T-helper 2 cell (primary cell): ENCODE results near the gene TNIP1.

Experiments
- DNase-seq, 5 experiments: peaks; one replicate each; pipeline versions ENCODE4 v3.0.0 to v3.0.0-alpha.2; 2012 to 2022
- total RNA-seq, 2 donors: gene quantifications; one replicate each; lab custom pipeline; 2026; lab: John Stamatoyannopoulos, UW

TNIP1 gene, protein sequence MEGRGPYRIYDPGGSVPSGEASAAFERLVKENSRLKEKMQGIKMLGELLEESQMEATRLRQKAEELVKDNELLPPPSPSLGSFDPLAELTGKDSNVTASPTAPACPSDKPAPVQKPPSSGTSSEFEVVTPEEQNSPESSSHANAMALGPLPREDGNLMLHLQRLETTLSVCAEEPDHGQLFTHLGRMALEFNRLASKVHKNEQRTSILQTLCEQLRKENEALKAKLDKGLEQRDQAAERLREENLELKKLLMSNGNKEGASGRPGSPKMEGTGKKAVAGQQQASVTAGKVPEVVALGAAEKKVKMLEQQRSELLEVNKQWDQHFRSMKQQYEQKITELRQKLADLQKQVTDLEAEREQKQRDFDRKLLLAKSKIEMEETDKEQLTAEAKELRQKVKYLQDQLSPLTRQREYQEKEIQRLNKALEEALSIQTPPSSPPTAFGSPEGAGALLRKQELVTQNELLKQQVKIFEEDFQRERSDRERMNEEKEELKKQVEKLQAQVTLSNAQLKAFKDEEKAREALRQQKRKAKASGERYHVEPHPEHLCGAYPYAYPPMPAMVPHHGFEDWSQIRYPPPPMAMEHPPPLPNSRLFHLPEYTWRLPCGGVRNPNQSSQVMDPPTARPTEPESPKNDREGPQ
- total RNA-seq = 163 to 171 reads per million in 2 donors

DNA sequence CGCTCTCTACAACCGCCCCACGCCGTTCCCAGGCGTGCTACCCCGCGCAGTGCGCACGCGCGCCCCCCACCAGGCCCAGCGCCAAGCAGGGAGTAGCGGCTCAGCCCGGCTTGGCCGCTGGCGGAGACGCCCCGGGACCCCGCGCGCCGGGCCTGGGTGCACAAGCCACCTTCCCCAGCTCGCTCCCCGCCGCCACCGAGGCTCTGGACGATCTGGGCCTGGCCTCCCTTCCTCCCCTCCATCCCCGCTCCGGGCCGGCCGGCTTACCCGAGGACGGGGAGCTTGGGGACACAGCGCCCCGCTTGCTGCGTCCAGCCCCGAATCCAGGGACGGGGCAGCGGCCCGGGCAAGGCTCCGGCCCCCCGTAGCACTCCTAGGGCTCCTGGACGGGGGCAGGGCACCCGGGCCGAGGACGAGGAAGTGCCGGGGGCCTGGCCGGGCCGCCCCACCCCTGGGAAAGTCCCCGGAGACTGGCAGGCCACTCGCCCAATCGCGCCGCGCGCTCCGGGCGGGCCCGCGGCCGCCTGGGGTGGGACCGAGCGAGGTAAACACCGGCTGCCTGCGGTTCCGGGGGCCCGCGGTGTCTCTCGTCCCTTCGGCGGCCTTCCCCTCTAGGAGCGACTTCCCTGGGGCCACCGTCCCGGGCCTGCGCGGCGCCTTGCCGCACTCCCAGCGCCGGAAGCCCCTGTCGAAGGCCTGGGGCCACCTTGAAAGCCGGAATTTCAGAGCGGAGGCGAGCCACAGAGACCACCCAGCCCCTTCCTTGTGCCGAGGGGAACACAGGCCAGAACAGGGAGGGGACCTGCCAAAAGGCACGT, at the start of gene TNIP1:
Gene TNIP1 (minus strand): TSS at position 422 of the 818 bp plus-strand sequence. CDS start 15,939 bp downstream, outside the sequence.
- peak; percentile 89 to 96 (median 91) for DNase-seq

DNA sequence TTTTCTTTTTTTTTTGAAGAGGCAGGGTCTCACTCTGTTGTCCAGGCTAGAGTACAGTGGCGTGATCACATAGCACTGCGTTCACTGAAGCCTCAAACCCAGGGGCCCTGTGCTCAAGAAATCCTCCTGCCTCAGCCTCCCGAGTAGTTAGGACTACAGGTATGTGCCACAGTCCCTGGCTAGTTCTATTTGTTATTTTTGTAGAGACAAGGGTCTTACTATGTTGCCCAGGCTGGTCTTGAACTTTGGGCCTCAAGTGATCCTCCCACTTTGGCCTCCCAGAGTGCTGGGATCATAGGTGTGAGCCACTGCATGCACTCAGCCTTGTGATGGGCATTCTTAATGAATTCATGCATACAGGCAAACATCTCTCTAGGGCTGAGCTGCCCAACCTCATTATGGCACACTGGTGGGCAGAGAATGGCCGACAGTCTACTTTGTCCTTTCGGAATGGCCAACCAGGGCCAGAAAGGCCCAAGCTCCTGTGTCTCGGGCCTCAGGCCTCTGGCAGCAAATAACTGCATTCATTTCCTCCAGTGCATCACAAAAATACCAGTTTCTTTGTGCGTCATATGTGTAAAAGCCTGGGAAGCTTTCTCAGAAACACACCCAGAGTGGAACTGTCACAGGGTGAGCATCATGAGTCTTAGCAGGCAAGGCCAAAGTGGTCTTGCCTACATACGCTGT, 49.5 kb upstream of the TNIP1 start:
- no peak for DNase-seq

DNA sequence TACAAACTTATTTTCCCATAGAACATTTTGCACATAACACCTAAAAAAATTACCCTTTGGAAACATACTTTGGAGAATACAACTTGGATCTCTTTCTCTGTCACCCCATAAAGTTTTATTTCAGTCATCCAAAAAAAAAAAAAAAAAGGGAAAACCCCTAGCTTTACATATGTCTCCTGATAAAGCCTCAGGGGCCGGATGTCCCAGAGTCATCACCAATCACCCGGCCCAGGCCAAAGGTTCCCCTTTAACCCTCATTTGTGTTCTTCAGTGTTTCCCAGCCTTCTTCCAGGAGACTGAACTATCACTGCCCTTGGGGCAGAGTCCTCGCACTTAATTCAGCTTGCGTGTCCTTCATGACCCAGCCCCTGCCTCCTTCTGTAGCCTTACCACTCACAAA, 48.0 kb upstream of the TNIP1 start:
- peak in 1 of 5 experiments; percentile 19 for DNase-seq

DNA sequence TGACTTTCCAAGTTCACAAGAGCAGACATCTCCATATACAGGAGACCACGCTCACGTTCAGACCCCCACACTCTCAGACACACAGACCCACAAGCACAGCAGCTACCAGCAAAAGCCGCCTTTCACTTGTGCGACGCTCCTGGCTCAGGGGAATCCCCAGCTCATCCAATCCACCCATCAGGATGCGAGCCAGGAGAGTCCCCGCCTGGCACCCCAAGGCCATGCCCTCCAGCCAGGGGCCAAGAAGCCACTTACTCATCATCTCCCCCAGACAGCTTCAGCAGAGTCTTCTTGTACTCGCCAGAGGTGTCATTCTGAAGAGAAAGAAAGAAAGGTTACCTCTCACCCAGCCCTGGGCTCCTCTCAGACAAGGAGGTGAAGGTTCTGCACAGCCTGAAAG, 47.1 kb upstream of the TNIP1 start:
- DNase-seq = no peak

DNA sequence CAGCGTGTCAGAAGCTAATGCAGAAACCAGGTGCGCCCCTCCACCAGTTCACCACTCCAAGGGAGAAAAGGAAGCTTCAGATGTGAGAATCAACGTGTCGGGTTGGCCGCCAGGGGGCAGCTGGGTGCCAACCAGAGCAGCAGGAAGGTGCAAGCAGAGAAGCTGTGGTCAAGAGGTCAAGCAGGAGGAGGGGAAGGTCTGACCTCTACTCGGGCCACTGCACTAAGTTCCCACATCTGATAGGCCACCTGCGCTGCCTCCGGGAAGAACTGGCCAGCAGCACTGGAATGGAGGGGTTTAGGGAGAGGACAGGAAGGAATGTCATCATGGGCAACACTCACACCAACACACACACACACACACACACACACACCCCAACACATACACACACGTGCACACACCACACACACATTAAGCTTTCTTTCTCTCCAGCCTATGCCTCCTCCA, 45.4 kb upstream of the TNIP1 start:
- DNase-seq = peak; percentile 39 to 66 (median 54)

DNA sequence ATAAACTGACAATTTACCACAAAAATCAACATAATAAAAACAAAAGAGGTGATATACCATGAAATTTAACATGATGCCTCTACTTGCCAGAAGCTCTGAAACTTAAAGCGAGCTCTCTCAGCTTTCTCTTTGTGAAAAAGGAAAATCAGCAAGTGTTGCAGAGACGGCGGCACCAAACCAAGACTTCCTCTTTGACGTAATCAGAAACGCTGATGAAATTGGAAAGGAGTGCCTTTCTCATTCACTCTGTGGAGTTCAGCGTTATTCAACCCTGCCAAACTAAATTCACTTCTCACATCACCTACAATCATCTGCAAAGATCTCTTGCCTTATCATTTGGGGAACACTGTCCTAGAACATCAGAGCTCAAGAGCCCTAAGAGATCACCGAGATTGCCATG, 44.6 kb upstream of the TNIP1 start:
- peak in 1 of 5 experiments; percentile 67 for DNase-seq

DNA sequence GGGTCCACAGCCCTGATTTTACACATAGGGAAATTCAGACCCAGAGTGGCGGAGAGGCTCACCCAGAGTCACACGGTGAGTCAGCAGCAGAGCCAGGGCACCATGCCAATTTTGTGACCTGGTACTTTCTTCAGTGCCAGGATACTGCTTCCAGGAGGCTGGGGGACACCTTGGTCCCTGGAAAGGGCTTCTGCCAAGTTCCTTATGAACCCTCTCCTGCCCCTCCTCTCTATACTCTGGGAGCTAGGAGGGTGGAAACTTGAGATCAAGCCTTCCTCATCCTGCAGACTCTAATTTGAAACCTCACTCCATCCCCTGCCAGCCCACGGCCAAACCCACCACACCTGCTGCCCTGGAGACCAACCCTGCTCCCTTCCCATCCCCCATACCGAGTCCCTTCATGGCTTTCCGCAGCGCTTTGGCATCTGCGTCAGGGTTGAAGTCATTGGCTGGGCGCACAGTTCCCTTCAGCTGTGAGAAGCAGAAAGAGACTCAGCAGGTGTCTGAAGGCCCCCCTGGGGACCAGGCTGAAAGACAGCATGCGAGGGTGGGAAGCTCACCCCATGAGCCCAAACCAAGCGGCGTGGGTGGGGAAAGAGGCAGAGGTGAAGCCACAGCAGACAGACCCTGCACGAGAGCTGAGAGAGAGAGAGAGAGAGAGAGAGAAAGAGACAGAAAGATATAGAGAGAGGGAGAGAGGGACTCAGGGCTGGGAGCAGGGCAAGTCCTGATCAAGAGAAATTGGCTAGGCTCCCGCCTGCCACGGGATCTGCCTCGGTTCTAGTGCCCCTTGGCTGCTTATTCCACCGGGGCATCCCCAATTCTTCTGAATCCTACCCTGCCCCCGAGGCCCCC, 43.3 kb upstream of the TNIP1 start:
- no peak for DNase-seq

DNA sequence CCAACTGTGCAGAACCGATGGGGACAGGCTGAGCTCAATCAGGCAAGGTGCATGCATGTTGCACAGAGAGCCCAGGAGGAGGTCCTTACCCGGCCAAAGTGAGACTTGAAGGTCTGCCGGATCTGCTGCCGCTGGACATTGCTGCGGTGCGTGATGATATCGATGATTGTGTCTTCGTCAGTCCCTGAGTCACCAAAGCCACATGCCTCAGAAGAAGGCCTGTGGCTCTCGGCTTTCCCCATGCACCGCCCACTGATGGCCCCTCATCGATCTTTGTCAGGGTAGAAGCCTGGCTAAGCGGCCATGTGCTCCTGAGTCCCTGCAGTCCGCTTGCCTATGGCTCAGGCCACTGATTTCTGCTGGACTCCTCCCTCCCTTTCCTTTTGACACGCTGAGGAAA, 42.0 kb upstream of the TNIP1 start:
- DNase-seq = no peak

DNA sequence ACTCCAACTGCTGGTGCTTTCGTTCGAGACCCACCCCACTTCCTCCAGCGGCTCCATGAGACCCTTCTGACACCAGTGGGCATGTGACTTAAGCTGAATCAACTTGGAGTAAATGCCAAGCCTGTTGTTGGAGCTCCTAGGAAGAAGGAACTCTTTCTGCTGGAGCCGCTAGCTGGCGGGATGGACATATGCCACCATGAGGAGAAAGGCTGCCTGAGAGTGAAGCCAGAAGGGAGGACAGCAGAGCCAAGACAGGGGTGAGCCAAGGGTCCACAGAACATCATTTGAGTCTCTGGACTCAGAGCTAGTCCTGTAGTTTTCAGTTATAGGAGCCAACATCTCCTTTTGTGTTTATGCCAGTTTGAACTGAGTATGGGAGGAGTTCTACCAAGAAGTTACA, 40.8 kb upstream of the TNIP1 start:
- no peak for DNase-seq

DNA sequence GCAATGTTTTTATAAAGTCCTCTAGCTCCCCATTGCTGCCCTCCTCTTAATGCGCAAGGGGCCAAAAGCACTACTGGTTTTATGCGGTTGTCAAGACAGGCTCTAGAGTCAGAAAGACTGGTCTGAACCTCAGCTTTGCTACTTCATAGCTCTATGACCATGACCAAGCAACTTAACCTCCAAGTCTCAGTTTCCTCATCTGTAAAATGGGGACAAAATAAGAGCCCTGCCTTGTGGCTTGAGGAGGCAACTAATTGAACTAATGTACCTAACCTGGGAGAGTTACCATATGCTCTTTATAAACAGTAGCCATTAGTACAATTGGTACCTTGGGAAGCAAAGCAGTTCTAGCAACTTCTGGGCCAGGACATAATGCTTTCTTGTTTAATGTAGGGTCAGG, 40.3 kb upstream of the TNIP1 start:
- no peak for DNase-seq

DNA sequence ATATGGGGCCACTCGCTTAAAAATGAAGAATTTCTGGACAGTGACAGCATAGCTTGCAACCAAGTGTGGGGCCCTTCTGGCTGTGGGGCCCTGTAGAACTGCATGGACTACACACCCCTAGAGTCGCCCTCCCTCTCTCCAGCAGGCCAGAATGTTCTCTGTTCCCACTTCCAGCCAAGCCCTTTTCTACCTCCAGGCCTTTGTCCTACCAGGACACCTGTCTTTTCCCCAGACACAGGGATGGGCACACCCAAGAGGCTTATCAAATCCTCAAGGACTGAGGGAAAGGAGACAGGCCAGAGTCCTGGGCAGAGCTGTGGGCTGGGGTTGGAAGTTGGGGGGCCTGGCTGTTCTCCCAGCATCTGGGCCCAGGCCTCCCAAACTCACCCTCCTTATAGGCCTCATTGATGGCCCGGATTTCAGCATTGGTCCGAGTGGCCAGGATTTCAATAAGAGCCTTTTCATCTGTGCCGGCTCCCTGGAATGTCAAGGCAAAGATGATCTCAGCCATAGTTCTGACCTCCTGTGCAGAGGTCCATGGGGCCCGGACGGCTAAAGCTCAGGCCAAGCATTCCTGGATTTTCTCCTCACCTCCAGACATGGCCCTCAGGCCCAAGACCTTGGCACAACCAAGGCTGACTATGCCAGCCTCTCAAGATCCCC, 38.2 kb upstream of the TNIP1 start:
- DNase-seq = no peak

DNA sequence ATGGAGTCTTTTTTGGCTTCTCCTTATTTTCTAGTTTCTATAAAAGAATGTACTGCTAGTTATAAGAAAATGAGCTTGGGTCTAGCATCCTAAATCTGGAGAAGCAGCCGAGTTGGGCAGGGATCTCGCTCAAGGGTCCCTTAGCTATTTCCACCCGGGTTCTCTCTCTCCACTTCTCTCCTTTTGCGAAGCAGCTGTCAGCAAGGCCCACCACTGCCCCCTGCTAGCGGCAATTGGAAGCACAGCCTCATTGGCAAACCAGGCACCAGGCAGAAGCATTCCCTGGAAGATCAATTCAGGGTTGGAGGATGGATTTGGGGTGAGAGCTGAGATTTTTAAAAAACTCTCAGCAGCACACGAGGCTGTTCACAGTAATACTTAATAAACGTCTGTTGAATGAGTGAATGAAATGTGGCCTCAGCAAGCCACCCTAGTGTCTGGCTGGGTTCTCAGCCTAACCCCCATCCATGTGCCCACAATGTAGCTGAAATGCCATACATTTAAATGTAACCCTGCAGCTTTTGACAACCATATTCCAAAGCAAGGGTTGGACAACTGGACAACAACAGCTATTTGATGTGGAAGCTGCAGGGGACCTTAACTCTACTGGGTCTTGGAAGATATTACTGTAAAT, 34.6 kb upstream of the TNIP1 start:
- peak; percentile 44 to 67 (median 58) for DNase-seq

DNA sequence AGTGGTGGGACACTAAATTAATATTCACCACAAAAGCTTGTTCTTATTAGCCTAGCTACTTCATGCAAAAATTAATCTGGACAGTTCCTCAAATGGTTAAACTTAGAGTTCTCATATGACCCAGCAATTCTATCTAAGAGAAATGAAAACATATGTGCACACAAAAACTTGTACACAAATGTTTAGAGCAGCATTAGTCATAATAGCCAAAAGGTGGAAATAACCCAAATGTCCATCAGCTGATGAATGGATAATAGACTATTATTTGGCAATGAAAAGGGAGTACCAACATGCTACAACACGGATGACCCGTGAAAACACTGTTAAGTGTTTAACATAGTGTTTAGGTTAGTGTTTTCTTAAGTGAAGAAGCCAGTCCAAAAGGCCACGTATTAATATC, 32.8 kb upstream of the TNIP1 start:
- DNase-seq = no peak

DNA sequence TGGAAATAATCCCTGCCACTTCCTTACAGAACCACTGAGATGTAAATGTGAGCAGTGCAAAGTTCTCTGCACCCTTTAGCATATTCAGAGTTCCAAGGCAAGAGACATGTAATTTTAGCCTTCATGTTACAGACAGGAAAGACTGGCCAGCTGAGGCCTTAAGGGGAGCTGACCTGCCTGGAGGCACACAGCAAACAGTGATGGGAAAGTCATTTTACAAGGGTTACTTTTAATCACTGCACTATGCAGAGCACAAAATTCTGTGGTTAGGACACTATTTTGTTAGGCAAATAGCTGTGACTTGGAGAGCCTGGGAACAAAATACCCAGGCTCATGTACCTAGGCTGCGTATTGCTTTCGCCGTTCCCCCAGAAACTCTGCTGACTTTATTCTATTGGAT, 30.2 kb upstream of the TNIP1 start:
- DNase-seq = no peak

DNA sequence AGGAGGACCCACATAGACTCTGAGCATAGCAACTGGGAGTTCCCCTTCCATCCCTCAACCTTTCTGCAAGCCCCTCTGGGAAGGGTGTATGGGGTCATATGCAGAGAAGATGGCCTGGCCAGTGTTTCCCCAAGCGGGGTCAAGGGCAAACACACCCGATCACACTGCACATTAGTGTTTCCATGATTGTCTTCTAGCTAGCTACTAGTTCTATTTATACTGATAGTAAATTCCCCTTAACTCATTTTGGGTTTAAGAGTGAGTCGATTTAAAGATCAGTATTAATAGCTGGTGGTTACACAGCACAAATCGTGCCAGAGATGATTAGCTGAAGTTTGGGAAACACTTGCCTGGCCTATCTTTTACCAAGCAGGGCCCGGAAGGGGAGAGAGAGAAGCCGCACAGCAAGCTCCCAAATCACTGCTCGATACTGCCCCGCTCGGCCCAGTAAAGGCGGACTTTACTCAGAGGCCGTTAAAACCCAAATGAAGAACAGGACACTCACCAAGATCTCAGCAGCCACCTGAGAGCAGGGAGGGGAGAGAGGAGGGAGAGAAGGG, 29.4 kb upstream of the TNIP1 start:
- no peak for DNase-seq

DNA sequence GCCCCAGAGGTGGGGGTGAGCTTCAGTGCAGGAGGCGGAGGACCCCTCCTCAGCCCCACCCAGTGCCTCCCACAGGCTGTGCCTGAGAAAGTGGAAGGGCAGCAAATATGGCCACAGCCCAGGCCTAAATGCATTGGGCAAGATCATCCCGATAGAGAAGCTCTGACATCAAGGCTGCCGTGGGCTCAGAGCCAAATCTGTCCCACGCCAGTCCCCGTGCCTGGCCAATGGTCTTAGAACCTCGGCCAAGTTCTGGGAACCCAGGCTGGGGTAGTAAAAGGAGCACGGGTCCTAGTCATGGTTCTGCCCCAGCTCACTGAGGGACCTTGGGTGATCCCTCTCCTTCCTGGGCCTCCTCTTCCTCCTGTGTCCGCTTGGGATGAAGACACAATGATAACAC, 27.7 kb upstream of the TNIP1 start:
- DNase-seq = no peak

DNA sequence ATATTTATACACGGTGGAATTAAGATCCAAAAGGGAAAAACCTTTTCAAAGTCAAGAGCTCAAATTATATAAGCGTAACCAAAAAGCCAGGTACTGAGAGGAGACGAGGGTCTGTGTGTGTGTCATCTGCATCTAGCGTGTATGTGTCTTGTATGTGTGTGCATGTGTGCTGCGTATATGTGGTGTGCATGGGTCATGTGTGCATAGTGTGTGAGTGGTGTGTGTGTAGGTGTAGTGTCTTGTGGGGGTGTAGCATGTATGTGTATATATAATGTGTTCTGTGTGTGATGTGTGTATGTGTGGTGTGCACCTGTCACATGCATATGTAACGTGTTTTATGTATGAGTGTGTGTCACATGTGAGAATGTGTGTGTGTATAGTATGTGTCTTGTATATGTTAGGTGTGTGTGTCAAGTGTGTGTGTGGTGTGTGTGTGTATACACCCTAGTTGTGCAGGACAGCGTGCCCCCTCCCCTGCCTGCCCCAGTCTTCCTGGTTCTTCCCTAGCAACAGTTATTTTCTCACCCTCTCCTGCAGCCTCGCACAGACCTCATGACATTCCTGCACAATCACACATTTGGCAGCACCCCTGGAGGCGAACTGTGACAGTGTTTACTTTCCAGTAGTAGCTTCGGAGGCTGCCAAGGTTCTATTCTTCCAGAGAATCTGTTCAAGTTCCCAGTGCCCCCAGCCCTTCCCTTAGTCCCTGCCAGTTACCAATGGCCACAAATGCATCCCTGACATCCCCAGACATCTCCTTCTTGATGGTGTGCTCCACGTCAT, 27.1 kb upstream of the TNIP1 start:
- DNase-seq = no peak

DNA sequence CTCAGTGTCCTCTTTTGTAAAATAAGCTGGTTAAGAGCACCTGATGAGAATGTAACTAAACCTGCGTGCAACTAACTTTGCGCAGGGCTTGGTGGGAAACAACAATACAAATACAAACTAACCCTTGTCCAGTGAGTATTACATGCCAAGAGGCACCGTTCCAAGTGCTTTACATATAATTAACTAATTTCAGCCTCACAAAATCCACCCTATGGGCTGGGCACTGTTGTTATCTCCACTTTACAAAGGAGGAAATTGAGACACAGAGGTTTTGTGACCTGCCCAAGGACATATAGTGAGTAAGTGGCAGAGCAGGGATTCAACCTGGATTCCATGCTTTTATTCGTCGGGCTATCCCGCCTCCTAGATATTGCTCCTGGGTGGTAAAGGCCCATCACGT, 26.2 kb upstream of the TNIP1 start:
- DNase-seq = no peak

DNA sequence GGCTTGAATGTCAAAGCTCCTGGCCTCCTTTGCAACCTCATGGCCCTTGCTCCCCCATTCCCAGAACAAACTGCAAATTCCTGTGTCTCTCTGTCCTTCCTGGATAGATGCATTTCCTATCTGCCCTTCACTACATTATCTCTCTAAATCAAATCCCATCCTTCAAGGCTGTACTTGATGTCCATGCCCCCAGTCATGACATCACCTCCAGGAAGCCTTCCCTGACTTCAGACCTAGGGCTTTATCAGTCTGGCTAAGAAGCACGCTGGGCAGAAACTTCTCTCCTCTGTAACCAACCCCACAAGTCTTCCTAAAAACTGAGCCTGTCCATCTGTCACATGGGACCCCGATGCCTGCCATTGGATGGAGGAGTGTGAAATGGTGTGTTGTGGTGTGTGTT, 25.7 kb upstream of the TNIP1 start:
- DNase-seq = no peak
